ENCODE data around the gene JCHAIN.
"Not testable (repeated sequence)": the region's sequence is repeated elsewhere in the genome, so short reads cannot be mapped to it uniquely, and the experiment has no call there.

Gene JCHAIN

DNA sequence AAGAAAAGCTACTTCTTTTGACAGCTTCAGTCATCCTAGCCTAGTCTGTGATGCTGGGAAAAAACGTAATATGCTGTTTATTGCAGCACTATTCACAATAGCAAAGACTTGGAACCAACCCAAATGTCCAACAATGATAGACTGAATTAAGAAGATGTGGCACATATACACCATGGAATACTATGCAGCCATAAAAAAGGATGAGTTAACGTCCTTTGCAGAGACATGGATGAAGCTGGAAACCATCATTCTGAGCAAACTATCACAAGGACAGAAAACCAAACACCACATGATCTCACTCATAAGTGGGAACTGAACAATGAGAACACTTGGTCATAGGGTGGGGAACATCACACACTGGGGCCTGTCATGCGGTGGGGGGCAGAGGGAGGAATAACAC, 15.8 kb upstream of the JCHAIN start:
- not testable (repeated sequence) for H3K36me3 ChIP-seq (ENCODE audit: control insufficient read depth, insufficient read depth, low read length); H3K27me3 ChIP-seq (ENCODE audit: control insufficient read depth, insufficient read depth, low read length); H3K9me3 ChIP-seq (ENCODE audit: control insufficient read depth, low read length); H3K4me3 ChIP-seq (ENCODE audit: low read length); H3K9ac ChIP-seq (ENCODE audit: low read length); H3K4me1 ChIP-seq (ENCODE audit: control insufficient read depth, insufficient read depth, low read length)

- Histone ChIP-seq H3K4me3 (ENCODE audit: low read length) (no peak overlapping the region), H3K36me3 (ENCODE audit: control insufficient read depth, insufficient read depth, low read length) (no peaks in the 10 kb centered on the region), H3K9ac (ENCODE audit: low read length) (no peak overlapping the region), H3K4me1 (ENCODE audit: control insufficient read depth, insufficient read depth, low read length) (no peaks in the 10 kb centered on the region), H3K9me3 (ENCODE audit: control insufficient read depth, low read length) (no peaks in the 10 kb centered on the region), H3K27me3 (ENCODE audit: control insufficient read depth, insufficient read depth, low read length) (no peaks in the 10 kb centered on the region)
Observed at GRCh38 chr4:70681704-70682103, 15.4 kb upstream of the JCHAIN start.

- Histone ChIP-seq H3K4me3 (ENCODE audit: low read length) (no peak overlapping the region), H3K9ac (ENCODE audit: low read length) (no peak overlapping the region), H3K36me3 (ENCODE audit: control insufficient read depth, insufficient read depth, low read length) (no peaks in the 10 kb centered on the region), H3K9me3 (ENCODE audit: control insufficient read depth, low read length) (no peaks in the 10 kb centered on the region), H3K4me1 (ENCODE audit: control insufficient read depth, insufficient read depth, low read length) (no peaks in the 10 kb centered on the region), H3K27me3 (ENCODE audit: control insufficient read depth, insufficient read depth, low read length) (no peaks in the 10 kb centered on the region)
Observed at GRCh38 chr4:70680934-70681333, 14.6 kb upstream of the JCHAIN start.

- Histone ChIP-seq H3K9ac (ENCODE audit: low read length) (no peak overlapping the region), H3K36me3 (ENCODE audit: control insufficient read depth, insufficient read depth, low read length) (no peaks in the 10 kb centered on the region), H3K27me3 (ENCODE audit: control insufficient read depth, insufficient read depth, low read length) (no peaks in the 10 kb centered on the region), H3K9me3 (ENCODE audit: control insufficient read depth, low read length) (no peaks in the 10 kb centered on the region), H3K4me3 (ENCODE audit: low read length) (no peak overlapping the region), H3K4me1 (ENCODE audit: control insufficient read depth, insufficient read depth, low read length) (no peaks in the 10 kb centered on the region)
Observed at GRCh38 chr4:70678383-70678999, 12.2 kb upstream of the JCHAIN start.

DNA sequence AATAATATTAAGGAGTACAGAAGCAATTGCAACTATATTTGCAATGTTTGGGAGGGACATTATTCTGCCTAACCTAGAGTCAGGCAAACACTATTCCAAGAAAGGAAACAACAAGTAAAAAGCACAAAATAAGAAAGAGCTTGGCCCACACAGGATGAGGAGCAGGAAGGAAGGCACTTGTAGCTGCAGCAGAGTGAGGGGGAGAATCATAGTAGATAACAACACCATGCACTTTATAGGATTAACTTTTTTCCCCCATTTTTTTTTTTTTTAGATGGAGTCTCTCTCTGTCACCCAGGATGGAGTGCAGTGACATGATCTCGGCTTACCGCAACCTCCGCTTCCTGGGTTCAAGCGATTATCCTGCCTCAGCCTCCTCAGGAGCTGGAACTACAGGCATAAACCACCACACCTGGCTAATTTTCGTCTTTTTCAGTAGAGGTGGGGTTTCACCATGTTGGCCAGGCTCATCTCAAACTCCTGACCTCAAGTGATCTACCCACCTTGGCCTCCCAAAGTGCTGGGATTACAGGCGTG, 10.3 kb upstream of the JCHAIN start:
- no peaks in the 10 kb centered on the region for H3K9me3 ChIP-seq (ENCODE audit: control insufficient read depth, low read length)
- no peaks in the 10 kb centered on the region for H3K27me3 ChIP-seq (ENCODE audit: control insufficient read depth, insufficient read depth, low read length)
- H3K4me3 ChIP-seq (ENCODE audit: low read length): no peak overlapping the region
- no peaks in the 10 kb centered on the region for H3K36me3 ChIP-seq (ENCODE audit: control insufficient read depth, insufficient read depth, low read length)
- H3K9ac ChIP-seq (ENCODE audit: low read length): no peak overlapping the region
- H3K4me1 ChIP-seq (ENCODE audit: control insufficient read depth, insufficient read depth, low read length): no peaks in the 10 kb centered on the region

DNA sequence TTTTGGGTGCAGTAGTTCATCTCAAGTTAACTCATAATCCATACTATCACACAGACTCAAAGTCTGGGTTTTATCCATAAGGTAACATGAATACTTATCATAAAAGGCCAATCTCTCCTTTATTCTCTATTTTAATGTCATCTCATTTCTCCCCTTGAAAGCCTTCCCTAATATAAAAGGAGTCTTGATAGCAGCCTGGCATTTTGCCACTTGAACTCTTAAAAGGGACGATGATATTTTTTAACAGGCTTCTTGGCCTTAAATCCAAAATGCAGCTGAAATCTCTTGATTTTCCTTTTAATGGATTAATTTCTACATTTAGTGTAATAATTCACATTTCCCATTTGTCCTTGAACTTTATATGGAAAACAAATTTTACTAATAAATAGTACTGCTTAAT, 8.4 kb upstream of the JCHAIN start:
- no peaks in the 10 kb centered on the region for H3K27me3 ChIP-seq (ENCODE audit: control insufficient read depth, insufficient read depth, low read length)
- H3K36me3 ChIP-seq (ENCODE audit: control insufficient read depth, insufficient read depth, low read length): no peaks in the 10 kb centered on the region
- H3K4me1 ChIP-seq (ENCODE audit: control insufficient read depth, insufficient read depth, low read length): no peaks in the 10 kb centered on the region
- H3K9ac ChIP-seq (ENCODE audit: low read length): no peak overlapping the region
- H3K9me3 ChIP-seq (ENCODE audit: control insufficient read depth, low read length): no peaks in the 10 kb centered on the region
- no peak overlapping the region for H3K4me3 ChIP-seq (ENCODE audit: low read length)

GRCh38 chr4:70674191-70674590, 7.9 kb upstream of the JCHAIN start:
- Histone ChIP-seq H3K4me1 (ENCODE audit: control insufficient read depth, insufficient read depth, low read length) (no peaks in the 10 kb centered on the region), H3K36me3 (ENCODE audit: control insufficient read depth, insufficient read depth, low read length) (no peaks in the 10 kb centered on the region), H3K4me3 (ENCODE audit: low read length) (no peak overlapping the region), H3K9me3 (ENCODE audit: control insufficient read depth, low read length) (no peaks in the 10 kb centered on the region), H3K9ac (ENCODE audit: low read length) (no peak overlapping the region), H3K27me3 (ENCODE audit: control insufficient read depth, insufficient read depth, low read length) (no peaks in the 10 kb centered on the region)

- H3K9me3 ChIP-seq (ENCODE audit: control insufficient read depth, low read length): no peaks in the 10 kb centered on the region
- H3K9ac ChIP-seq (ENCODE audit: low read length): no peak overlapping the region
- H3K4me1 ChIP-seq (ENCODE audit: control insufficient read depth, insufficient read depth, low read length): no peaks in the 10 kb centered on the region
- no peak overlapping the region for H3K4me3 ChIP-seq (ENCODE audit: low read length)
- no peaks in the 10 kb centered on the region for H3K27me3 ChIP-seq (ENCODE audit: control insufficient read depth, insufficient read depth, low read length)
- H3K36me3 ChIP-seq (ENCODE audit: control insufficient read depth, insufficient read depth, low read length): no peaks in the 10 kb centered on the region
Observed at GRCh38 chr4:70671091-70671490, 4.8 kb upstream of the JCHAIN start.

- Histone ChIP-seq H3K9ac (ENCODE audit: low read length) (no peak overlapping the region), H3K27me3 (ENCODE audit: control insufficient read depth, insufficient read depth, low read length) (no peaks in the 10 kb centered on the region), H3K36me3 (ENCODE audit: control insufficient read depth, insufficient read depth, low read length) (no peaks in the 10 kb centered on the region), H3K4me1 (ENCODE audit: control insufficient read depth, insufficient read depth, low read length) (no peaks in the 10 kb centered on the region), H3K4me3 (ENCODE audit: low read length) (no peak overlapping the region), H3K9me3 (ENCODE audit: control insufficient read depth, low read length) (no peaks in the 10 kb centered on the region)
Observed at GRCh38 chr4:70670332-70671014, 4.2 kb upstream of the JCHAIN start.

DNA sequence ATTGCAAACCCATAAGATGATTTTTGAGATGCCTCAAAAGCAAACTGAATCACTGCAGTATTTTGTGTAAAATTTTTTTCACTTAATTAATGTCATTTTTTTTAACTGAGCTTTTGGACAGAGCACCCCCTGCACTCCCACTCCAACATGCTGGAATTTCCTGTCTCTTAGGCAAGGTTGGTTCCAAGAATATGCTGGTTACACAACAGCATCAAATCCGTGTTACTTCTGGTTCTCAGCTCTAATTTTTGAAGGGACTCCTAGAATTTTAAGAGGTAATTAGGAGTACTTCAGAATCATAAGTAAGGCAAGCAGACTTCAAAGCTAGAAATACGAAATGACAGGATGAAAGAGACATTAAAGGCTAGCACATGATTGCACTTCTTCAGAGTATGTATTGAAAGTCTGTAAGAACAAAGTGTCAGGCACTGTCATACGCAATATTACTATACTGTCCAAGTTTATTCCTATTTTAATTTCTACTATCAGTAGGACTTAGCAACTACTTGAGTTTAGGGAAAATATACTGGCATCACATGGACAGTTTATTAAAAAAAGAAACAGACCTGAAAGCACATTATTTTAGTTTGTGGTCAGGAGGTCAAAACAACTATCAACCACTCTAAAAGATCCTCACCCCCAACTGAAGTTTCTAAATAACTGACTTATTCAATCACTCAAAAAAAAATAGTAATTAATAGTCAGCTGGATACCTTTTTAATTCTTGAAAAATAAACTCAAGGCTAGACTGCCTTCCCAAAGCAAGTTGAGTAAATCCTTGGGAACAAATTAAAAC, 1.6 kb upstream of the JCHAIN start:
- Histone ChIP-seq H3K27me3 (ENCODE audit: control insufficient read depth, insufficient read depth, low read length) (no peaks in the 10 kb centered on the region), H3K4me3 (ENCODE audit: low read length) (no peak overlapping the region), H3K4me1 (ENCODE audit: control insufficient read depth, insufficient read depth, low read length) (no peaks in the 10 kb centered on the region), H3K9me3 (ENCODE audit: control insufficient read depth, low read length) (no peaks in the 10 kb centered on the region), H3K9ac (ENCODE audit: low read length) (no peak overlapping the region), H3K36me3 (ENCODE audit: control insufficient read depth, insufficient read depth, low read length) (no peaks in the 10 kb centered on the region)

DNA sequence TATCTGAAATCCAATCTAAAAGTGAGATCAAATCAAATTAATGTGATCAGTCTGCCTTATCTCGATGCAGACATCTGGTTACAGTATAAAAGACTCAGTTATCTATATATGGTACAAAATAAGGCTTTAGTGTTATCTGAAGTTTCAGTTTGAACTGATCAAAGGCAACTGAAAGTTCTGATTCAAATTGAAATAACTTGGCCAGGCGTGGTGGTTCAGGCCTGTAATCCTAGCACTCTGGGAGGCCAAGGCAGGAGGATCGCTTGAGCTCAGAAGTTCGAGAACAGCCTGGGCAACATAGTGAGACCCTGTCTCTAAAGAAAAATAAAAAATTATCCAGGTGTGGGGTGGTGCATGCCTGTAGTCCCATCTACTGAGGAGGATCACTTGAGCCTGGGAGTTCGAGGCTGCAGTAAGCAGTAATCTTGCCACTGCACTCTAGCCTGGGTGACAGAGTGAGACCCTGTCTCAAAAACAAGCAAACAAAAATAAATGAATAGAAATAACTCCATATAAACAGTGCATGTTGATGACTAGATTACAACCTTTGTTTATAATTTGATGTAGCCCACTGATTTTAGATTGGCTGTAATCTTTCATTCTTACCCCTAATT, 4.9 kb downstream of the JCHAIN start:
- H3K36me3 ChIP-seq (ENCODE audit: control insufficient read depth, insufficient read depth, low read length); H3K4me1 ChIP-seq (ENCODE audit: control insufficient read depth, insufficient read depth, low read length); H3K27me3 ChIP-seq (ENCODE audit: control insufficient read depth, insufficient read depth, low read length); H3K4me3 ChIP-seq (ENCODE audit: low read length); H3K9me3 ChIP-seq (ENCODE audit: control insufficient read depth, low read length); H3K9ac ChIP-seq (ENCODE audit: low read length): not testable (repeated sequence)

GRCh38 chr4:70660106-70660505, 6.2 kb downstream of the JCHAIN start:
- no peak overlapping the region for H3K9ac ChIP-seq (ENCODE audit: low read length)
- no peaks in the 10 kb centered on the region for H3K9me3 ChIP-seq (ENCODE audit: control insufficient read depth, low read length)
- H3K4me3 ChIP-seq (ENCODE audit: low read length): no peak overlapping the region
- no peaks in the 10 kb centered on the region for H3K36me3 ChIP-seq (ENCODE audit: control insufficient read depth, insufficient read depth, low read length)
- H3K27me3 ChIP-seq (ENCODE audit: control insufficient read depth, insufficient read depth, low read length): no peaks in the 10 kb centered on the region
- H3K4me1 ChIP-seq (ENCODE audit: control insufficient read depth, insufficient read depth, low read length): no peaks in the 10 kb centered on the region

All from mucosa of stomach (tissue), 1 donor.